GM12878 (cell line): ENCODE results near the gene ETAA1. TPM values are rescaled to one million over a fixed set of nuclear protein-coding genes. Genes with fewer than 3 reads are reported as not detected.

ENCODE experiments used
- ATAC-seq: fragments of 200-7000 bp; cut with Tn5 transposase; 3 replicates; pipeline ENCODE4 v1.9.1; 2020; ENCODE audit warnings: mild to moderate bottlenecking, moderate library complexity
- BruUV-seq: library from RNA; stranded (reverse); fragments of 400-500 nt; replicated peaks from 2 replicates; lab custom pipeline; 2021; lab: Mats Ljungman, UMichigan
- CTCF ChIA-PET: fragments of 300-600 bp; sonication (Branson Sonifier 250); formaldehyde crosslinking; extraction: SDS; loops from one replicate; lab custom pipeline; 2021; ENCODE audit warnings: inconsistent platforms; lab: Yijun Ruan, JAX
- POLR2A ChIA-PET: fragments of 350-600 bp; formaldehyde crosslinking; extraction: SDS; loops from one replicate; lab custom pipeline; 2021; ENCODE audit warnings: inconsistent platforms; lab: Charles Lee
- RAD21 ChIA-PET: fragments of 300-600 bp; sonication (Branson Sonifier 250); formaldehyde crosslinking; loops from one replicate; lab custom pipeline; 2023; ENCODE audit warnings: antibody characterized with exemption; ENCODE audit not compliant: unreplicated experiment; lab: Charles Lee
- SMC1A ChIA-PET: fragments of 300-600 bp; sonication (Branson Sonifier 250); formaldehyde crosslinking; loops from one replicate; lab custom pipeline; 2023; ENCODE audit not compliant: unreplicated experiment, uncharacterized antibody; lab: Charles Lee
- DNase-seq: peaks from one replicate; pipeline ENCODE4 v3.0.0-alpha.2; 2011; ENCODE audit warnings: low read depth, low spot score
- FAIRE-seq: peaks from 3 replicates; lab custom pipeline; 2011; peaks lifted over from hg19 to GRCh38; lab: Jason Lieb, UNC
- H2AFZ ChIP-seq: 2 replicates; pipeline ENCODE4 v1.6.0; 2011; ENCODE audit warnings: low read depth, low read length, control low read depth; ENCODE audit not compliant: control insufficient read depth
- H3K27ac ChIP-seq: 2 replicates; pipeline ENCODE4 v1.5.1; 2011; ENCODE audit warnings: control low read depth; ENCODE audit not compliant: control insufficient read depth, insufficient read depth
- H3K27me3 ChIP-seq, 2 experiments: replicated peaks in 1 of 2; 2 replicates each; pipeline versions ENCODE4 v1.6.0 to v1.6.1; 2011; ENCODE audit warnings: low read length in 1 of 2; ENCODE audit not compliant: control insufficient read depth in 2 of 2, insufficient read depth in 2 of 2
- H3K36me3 ChIP-seq, 2 experiments: 2 replicates each; pipeline ENCODE4 v1.5.1; 2011; ENCODE audit warnings: low read length in 1 of 2; ENCODE audit not compliant: control insufficient read depth in 2 of 2, insufficient read depth in 2 of 2
- H3K4me1 ChIP-seq: 2 replicates; pipeline ENCODE4 v1.6.1; 2011; ENCODE audit warnings: mild to moderate bottlenecking, low read length, moderate library complexity, mixed read lengths; ENCODE audit not compliant: control insufficient read depth, insufficient read depth
- H3K4me2 ChIP-seq: 2 replicates; pipeline ENCODE4 v1.6.0; 2011; ENCODE audit warnings: control low read depth; ENCODE audit not compliant: control insufficient read depth, insufficient read depth
- H3K4me3 ChIP-seq: fragments of 200-600 bp; sonication (generic); 2 replicates; pipeline ENCODE4 v1.5.1; 2016
- H3K79me2 ChIP-seq: 2 replicates; pipeline ENCODE4 v1.6.0; 2011; ENCODE audit warnings: low read length; ENCODE audit not compliant: control insufficient read depth, insufficient read depth
- H3K9ac ChIP-seq: 2 replicates; pipeline ENCODE4 v1.8.0; 2011; ENCODE audit warnings: low read length, control low read depth, mixed read lengths; ENCODE audit not compliant: control insufficient read depth, insufficient read depth
- H3K9me3 ChIP-seq: replicated peaks from 3 replicates; pipeline ENCODE4 v1.5.1; 2011; ENCODE audit warnings: mild to moderate bottlenecking, low read length; ENCODE audit not compliant: control insufficient read depth, insufficient read depth
- H4K20me1 ChIP-seq: 2 replicates; pipeline ENCODE4 v1.6.0; 2011; ENCODE audit not compliant: control insufficient read depth, insufficient read depth
- CREB1 ChIP-seq: IDR thresholded peaks from 2 replicates; pipeline ENCODE4 v1.6.1; 2012; ENCODE audit warnings: low read depth, mild to moderate bottlenecking, inconsistent platforms
- CREM ChIP-seq: IDR thresholded peaks from 2 replicates; pipeline ENCODE4 v1.6.1; 2014; ENCODE audit warnings: antibody characterized with exemption, low read depth
- IRF4 ChIP-seq: IDR thresholded peaks from 2 replicates; pipeline ENCODE4 v1.6.1; 2011; ENCODE audit warnings: low read depth, low read length
- KLF5 ChIP-seq: fragments of 450-650 bp; IDR thresholded peaks from 2 replicates; pipeline ENCODE4 v1.6.1; 2014; ENCODE audit warnings: mild to moderate bottlenecking; ENCODE audit not compliant: partially characterized antibody
- MEF2A ChIP-seq: IDR thresholded peaks from 2 replicates; pipeline ENCODE4 v1.6.1; 2011; ENCODE audit warnings: low read depth, mild to moderate bottlenecking, low read length, moderate library complexity; ENCODE audit not compliant: insufficient read depth
- NFYA ChIP-seq: IDR thresholded peaks from 2 replicates; pipeline ENCODE4 v1.6.1; 2011; ENCODE audit warnings: low read depth, mild to moderate bottlenecking, low read length, improper control_type of control experiment, borderline replicate concordance
- POLR2A ChIP-seq: IDR thresholded peaks from 2 replicates; pipeline ENCODE4 v1.6.1; 2011; ENCODE audit warnings: low read depth, mild to moderate bottlenecking, low read length
- RAD21 ChIP-seq: IDR thresholded peaks from 2 replicates; pipeline ENCODE4 v1.6.1; 2011; ENCODE audit warnings: mild to moderate bottlenecking, low read depth, low read length, moderate library complexity; ENCODE audit not compliant: insufficient read depth
- RB1 ChIP-seq: fragments of 450-650 bp; formaldehyde crosslinking; IDR thresholded peaks from 2 replicates; pipeline ENCODE4 v1.6.1; 2017; ENCODE audit warnings: mild to moderate bottlenecking, borderline replicate concordance
- SMARCA5 ChIP-seq: fragments of 450-650 bp; IDR thresholded peaks from 2 replicates; pipeline ENCODE4 v1.6.1; 2017; ENCODE audit warnings: mild to moderate bottlenecking
- SPI1 ChIP-seq: IDR thresholded peaks from 2 replicates; pipeline ENCODE4 v1.6.1; 2011; ENCODE audit warnings: low read depth, mild to moderate bottlenecking, low read length, moderate library complexity, borderline replicate concordance; ENCODE audit not compliant: insufficient read depth
- SREBF1 ChIP-seq: IDR thresholded peaks from 2 replicates; pipeline ENCODE4 v1.6.1; 2012; ENCODE audit warnings: mild to moderate bottlenecking, low read length
- SUPT20H ChIP-seq: IDR thresholded peaks from 2 replicates; pipeline ENCODE4 v1.6.1; 2011; ENCODE audit warnings: low read depth, mild to moderate bottlenecking, low read length, moderate library complexity, borderline replicate concordance; ENCODE audit not compliant: control insufficient read depth
- TARDBP ChIP-seq: IDR thresholded peaks from 2 replicates; pipeline ENCODE4 v1.6.1; 2016; ENCODE audit warnings: borderline replicate concordance
- TBL1XR1 ChIP-seq: IDR thresholded peaks from 2 replicates; pipeline ENCODE4 v1.6.1; 2012; ENCODE audit warnings: low read depth, low read length, improper control_type of control experiment
- WRNIP1 ChIP-seq: IDR thresholded peaks from 2 replicates; pipeline ENCODE4 v1.6.1; 2011; ENCODE audit warnings: low read depth, low read length, improper control_type of control experiment, borderline replicate concordance
- YBX1 ChIP-seq: fragments of 450-650 bp; IDR thresholded peaks from 2 replicates; pipeline ENCODE4 v1.6.1; 2016; ENCODE audit warnings: antibody characterized with exemption
- WGBS: methylation state at CpG from one replicate; pipeline ENCODE4 v1.1.6; 2016; ENCODE audit warnings: low lambda C conversion rate; ENCODE audit not compliant: insufficient replicate concordance, insufficient coverage; ENCODE audit errors: missing lambda C conversion rate; 5-methylcytosine and 5-hydroxymethylcytosine counted together
- in situ Hi-C: fragments of 300-500 bp; cut with MboI; formaldehyde crosslinking; loops from 9 replicates; pipeline ENCODE4 v1.14.3; 2018; ENCODE audit warnings: mixed read lengths
- intact Hi-C: fragments of 100-400 bp; cut with micrococcal nuclease; formaldehyde crosslinking; loops from one replicate; pipeline ENCODE4 v1.14.2; 2022; ENCODE audit not compliant: unreplicated experiment
- polyA plus RNA-seq, 11 experiments: library from polyadenylated mRNA; depleted of rRNA in 4 of 11; unstranded in 6 of 11; stranded (reverse) in 5 of 11; fragments of >200 nt; fragmentation: Nextera tagmentation in 4 of 11; fragmentation: Illumina TruSeq in 1 of 11; extraction: Ambion mirVana in 4 of 11; extraction: Trizol in 1 of 11; gene quantifications; 1 replicate in 1 of 11; 2 replicates in 10 of 11; pipeline versions ENCODE4 v1.2.1 to v1.2.3, GENCODE V29; 2011 to 2016; ENCODE audit warnings: inconsistent platforms in 2 of 11, missing spikeins in 2 of 11, low read depth in 1 of 11
- total RNA-seq, 4 experiments: library from RNA; depleted of rRNA in 3 of 4; stranded (reverse); fragments of >200 nt in 3 of 4; fragmentation: Illumina TruSeq in 1 of 4; extraction: Trizol in 1 of 4; gene quantifications; 2 replicates each; pipeline versions ENCODE4 v1.2.1 to v1.2.3, GENCODE V29; 2013 to 2021
- TF ChIP-seq, protein P1 (sequence below): IDR thresholded peaks from 2 replicates; pipeline ENCODE4 v1.6.1; 2012; ENCODE audit warnings: low read depth, low read length, improper control_type of control experiment

ETAA1 gene
- total and polyA plus RNA-seq, 10 of the 15 experiments (the other 5 are each of a cell fraction or from before 2014, with no cell fraction given): 4.2 to 24.2 (median 13.4) TPM

DNA sequence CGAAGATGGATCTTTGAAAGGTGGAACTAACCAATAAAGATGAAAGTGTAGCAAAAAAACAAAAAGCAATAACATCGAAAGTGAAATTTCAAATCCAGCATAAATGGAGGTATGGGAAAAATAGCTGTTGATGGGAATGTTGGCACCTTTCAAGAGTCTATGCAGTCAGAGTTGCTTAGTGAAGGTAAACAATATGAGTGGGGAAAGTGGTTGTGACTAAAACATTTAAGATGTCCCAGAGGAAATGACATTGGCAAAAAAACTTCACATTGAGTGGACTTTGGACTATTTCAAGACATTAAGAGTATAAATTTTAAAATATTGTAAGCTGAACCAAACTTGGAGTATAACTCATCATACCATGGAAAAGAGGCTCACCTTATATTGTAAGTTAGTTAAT is 17.7 kb downstream of the ETAA1 start:
- in situ Hi-C loops: no loop called here
- no peak for ATAC-seq
- POLR2A ChIA-PET: no interaction called here

More for the DNA sequence above, 17.7 kb downstream of the ETAA1 start:
- H3K27ac ChIP-seq: no peak overlapping the region
- no peak overlapping the region for H3K9ac ChIP-seq
- DNase-seq (no peak), FAIRE-seq (no peak)
- ChIA-PET RAD21 (no interaction called here), SMC1A (interaction anchor here (1.3 kb wide), 1 partner anchor 9 kb away, joined by 4 read pairs; no protein-coding TSS in a partner anchor)
- H2AFZ ChIP-seq: no peak overlapping the region
- peaks cover 0 to 13% of the 10 kb centered on the region in 2 experiments; a peak in 2 of 4 replicates for H3K36me3 ChIP-seq
- H3K79me2 ChIP-seq: no peaks in the 10 kb centered on the region
- no peak overlapping the region for H3K4me2 ChIP-seq
- no peaks in the 10 kb centered on the region for H3K9me3 ChIP-seq
- 96% methylated on average over 2 of the region's 2 CpGs for WGBS
- H3K27me3 ChIP-seq: no peaks in the 10 kb centered on the region
- BruUV-seq: no TSS peak
- H4K20me1 ChIP-seq: no peaks in the 10 kb centered on the region
- TF ChIP-seq TBL1XR1 (no peak), CREM (no peak), MEF2A (no peak), KLF5 (no peak), SREBF1 (no peak), RB1 (no peak), SMARCA5 (no peak), YBX1 (no peak), WRNIP1 (no peak), RAD21 (no peak), CREB1 (no peak), POLR2A (no peak), NFYA (no peak), SPI1 (no peak), IRF4 (no peak), TARDBP (no peak), SUPT20H (no peak)
- TF ChIP-seq, protein P1, sequence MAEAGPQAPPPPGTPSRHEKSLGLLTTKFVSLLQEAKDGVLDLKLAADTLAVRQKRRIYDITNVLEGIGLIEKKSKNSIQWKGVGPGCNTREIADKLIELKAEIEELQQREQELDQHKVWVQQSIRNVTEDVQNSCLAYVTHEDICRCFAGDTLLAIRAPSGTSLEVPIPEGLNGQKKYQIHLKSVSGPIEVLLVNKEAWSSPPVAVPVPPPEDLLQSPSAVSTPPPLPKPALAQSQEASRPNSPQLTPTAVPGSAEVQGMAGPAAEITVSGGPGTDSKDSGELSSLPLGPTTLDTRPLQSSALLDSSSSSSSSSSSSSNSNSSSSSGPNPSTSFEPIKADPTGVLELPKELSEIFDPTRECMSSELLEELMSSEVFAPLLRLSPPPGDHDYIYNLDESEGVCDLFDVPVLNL: no peak
- TF ChIP-seq, all 136 proteins: peak for 0
- Histone ChIP-seq H3K4me3 (no peak overlapping the region), H3K4me1 (no peaks in the 10 kb centered on the region)
- intact Hi-C loops: no loop called here
- CTCF ChIA-PET: no interaction called here
